ENCODE data around the gene ZNF180. TPM values are rescaled to one million over a fixed set of nuclear protein-coding genes. Genes with fewer than 3 reads are reported as not detected.

ZNF180 gene
- total and polyA plus RNA-seq, 9 donors, result 4.8 to 10.2 (median 6.5) TPM

GRCh38 chr19:44451687-44452086 is 48.6 kb downstream of the ZNF180 start:
- peaks cover 9% of the 10 kb centered on the region for H3K36me3 ChIP-seq (ENCODE audit: control insufficient read depth, insufficient read depth, low read length)
- H3K27ac ChIP-seq (ENCODE audit: low read length), result no peak overlapping the region
- H3K4me3 ChIP-seq (ENCODE audit: low read length), result no peak overlapping the region
- peaks cover 28% of the 10 kb centered on the region for H3K9me3 ChIP-seq (replicated peaks; ENCODE audit: control insufficient read depth, low read depth, low read length)
- peaks cover 5% of the 10 kb centered on the region for H3K4me1 ChIP-seq (ENCODE audit: control insufficient read depth, insufficient read depth, low read length)
- H3K27me3 ChIP-seq (ENCODE audit: control insufficient read depth, insufficient read depth, low read length), result no peaks in the 10 kb centered on the region
- DNase-seq, result no peak
- WGBS (ENCODE audit: insufficient coverage), result 93% methylated on average over 17 of the region's 18 CpGs

GRCh38 chr19:44447916-44448674 is 52.2 kb downstream of the ZNF180 start, which contains the start of gene ZNF229:
ZNF229 (minus strand) TSS chr19:44448472; CDS start chr19:44442847, 5,625 bp downstream.
- 5% methylated on average over 33 of the region's 45 CpGs for WGBS (ENCODE audit: insufficient coverage)
- H3K27me3 ChIP-seq (ENCODE audit: control insufficient read depth, insufficient read depth, low read length), result no peaks in the 10 kb centered on the region
- peaks cover 42% of the 10 kb centered on the region for H3K9me3 ChIP-seq (replicated peaks; ENCODE audit: control insufficient read depth, low read depth, low read length)
- H3K4me3 ChIP-seq (ENCODE audit: low read length), result peak within 1 kb of the TSS; percentile 65
- H3K36me3 ChIP-seq (ENCODE audit: control insufficient read depth, insufficient read depth, low read length), result peaks cover 30% of the 10 kb centered on the region
- H3K27ac ChIP-seq (ENCODE audit: low read length), result peak within 1 kb of the TSS; percentile 59
- H3K4me1 ChIP-seq (ENCODE audit: control insufficient read depth, insufficient read depth, low read length), result peaks cover 5% of the 10 kb centered on the region
- peak; percentile 94 for DNase-seq

GRCh38 chr19:44438441-44438840 is 61.9 kb downstream of the ZNF180 start:
- WGBS (ENCODE audit: insufficient coverage), result no CpG with 5 or more reads among the region's 3 CpGs

GRCh38 chr19:44435441-44435840 is 64.9 kb downstream of the ZNF180 start:
- H3K9me3 ChIP-seq (replicated peaks; ENCODE audit: control insufficient read depth, low read depth, low read length), result peaks cover 49% of the 10 kb centered on the region
- no peak overlapping the region for H3K4me3 ChIP-seq (ENCODE audit: low read length)

More at GRCh38 chr19:44438441-44438840, 61.9 kb downstream of the ZNF180 start:
- peaks cover 26% of the 10 kb centered on the region for H3K36me3 ChIP-seq (ENCODE audit: control insufficient read depth, insufficient read depth, low read length)
- H3K4me1 ChIP-seq (ENCODE audit: control insufficient read depth, insufficient read depth, low read length), result no peaks in the 10 kb centered on the region
- peaks cover 32% of the 10 kb centered on the region for H3K9me3 ChIP-seq (replicated peaks; ENCODE audit: control insufficient read depth, low read depth, low read length)
- no peak for DNase-seq
- no peak overlapping the region for H3K4me3 ChIP-seq (ENCODE audit: low read length)
- H3K27ac ChIP-seq (ENCODE audit: low read length), result no peak overlapping the region
- H3K27me3 ChIP-seq (ENCODE audit: control insufficient read depth, insufficient read depth, low read length), result no peaks in the 10 kb centered on the region

GRCh38 chr19:44430956-44431355 is 69.4 kb downstream of the ZNF180 start:
- H3K36me3 ChIP-seq (ENCODE audit: control insufficient read depth, insufficient read depth, low read length), result peaks cover 45% of the 10 kb centered on the region
- no peak for DNase-seq
- peaks cover 79% of the 10 kb centered on the region for H3K9me3 ChIP-seq (replicated peaks; ENCODE audit: control insufficient read depth, low read depth, low read length)
- no peaks in the 10 kb centered on the region for H3K27me3 ChIP-seq (ENCODE audit: control insufficient read depth, insufficient read depth, low read length)
- H3K27ac ChIP-seq (ENCODE audit: low read length), result no peak overlapping the region
- H3K4me3 ChIP-seq (ENCODE audit: low read length), result no peak overlapping the region
- no CpG with 5 or more reads among the region's 1 CpG for WGBS (ENCODE audit: insufficient coverage)
- H3K4me1 ChIP-seq (ENCODE audit: control insufficient read depth, insufficient read depth, low read length), result no peaks in the 10 kb centered on the region

More at GRCh38 chr19:44435441-44435840, 64.9 kb downstream of the ZNF180 start:
- H3K27ac ChIP-seq (ENCODE audit: low read length), result no peak overlapping the region
- no peak for DNase-seq
- H3K4me1 ChIP-seq (ENCODE audit: control insufficient read depth, insufficient read depth, low read length), result no peaks in the 10 kb centered on the region
- peaks cover 33% of the 10 kb centered on the region for H3K36me3 ChIP-seq (ENCODE audit: control insufficient read depth, insufficient read depth, low read length)
- 94% methylated on average over 2 of the region's 2 CpGs for WGBS (ENCODE audit: insufficient coverage)
- H3K27me3 ChIP-seq (ENCODE audit: control insufficient read depth, insufficient read depth, low read length), result no peaks in the 10 kb centered on the region

Other genes with a start within 250 kb of the ZNF180 start
- 2.4 TPM for gene ZNF233, start 240.6 kb downstream of the ZNF180 start, total RNA-seq
- 1 to 10 TPM; 1.4 to 3.5 (median 2.5) TPM for gene ZNF233, start 240.6 kb downstream of the ZNF180 start, polyA plus RNA-seq (ENCODE audit: insufficient read depth in 1 of 8, insufficient read length in 8 of 8, low replicate concordance in 1 of 8)
- 8.6 TPM for gene ZNF235, start 195.5 kb downstream of the ZNF180 start, total RNA-seq
- gene ZNF235, start 195.5 kb downstream of the ZNF180 start, polyA plus RNA-seq (ENCODE audit: insufficient read depth in 1 of 8, insufficient read length in 8 of 8, low replicate concordance in 1 of 8), result 1 to 10 TPM; 4.3 to 6.9 (median 5.8) TPM
- gene ZNF112, start 143.8 kb downstream of the ZNF180 start, total RNA-seq, result 8.9 TPM
- 1 to 10 TPM; 4.9 to 6.4 (median 6.0) TPM for gene ZNF112, start 143.8 kb downstream of the ZNF180 start, polyA plus RNA-seq (ENCODE audit: insufficient read depth in 1 of 8, insufficient read length in 8 of 8, low replicate concordance in 1 of 8)
- 7.2 TPM for gene ZNF285, start 98.9 kb downstream of the ZNF180 start, total RNA-seq
- gene ZNF285, start 98.9 kb downstream of the ZNF180 start, polyA plus RNA-seq (ENCODE audit: insufficient read depth in 1 of 8, insufficient read length in 8 of 8, low replicate concordance in 1 of 8), result 1 to 10 TPM; 3.5 to 6.8 (median 4.4) TPM
- 6.4 TPM for gene ZNF229, start 52.0 kb downstream of the ZNF180 start, total RNA-seq
- 1 to 10 TPM; 4.2 to 6.6 (median 5.4) TPM for gene ZNF229, start 52.0 kb downstream of the ZNF180 start, polyA plus RNA-seq (ENCODE audit: insufficient read depth in 1 of 8, insufficient read length in 8 of 8, low replicate concordance in 1 of 8)
- gene CEACAM20, start 29.2 kb upstream of the ZNF180 start, total RNA-seq, result not detected
- not detected for gene CEACAM20, start 29.2 kb upstream of the ZNF180 start, polyA plus RNA-seq (ENCODE audit: insufficient read depth in 1 of 8, insufficient read length in 8 of 8, low replicate concordance in 1 of 8)
- gene IGSF23, start 113.0 kb upstream of the ZNF180 start, total RNA-seq, result not detected
- gene IGSF23, start 113.0 kb upstream of the ZNF180 start, polyA plus RNA-seq (ENCODE audit: insufficient read depth in 1 of 8, insufficient read length in 8 of 8, low replicate concordance in 1 of 8), result not detected
- 22.3 TPM for gene PVR, start 143.4 kb upstream of the ZNF180 start, total RNA-seq
- 10 to 100 TPM; 18.4 to 25.6 (median 20.1) TPM for gene PVR, start 143.4 kb upstream of the ZNF180 start, polyA plus RNA-seq (ENCODE audit: insufficient read depth in 1 of 8, insufficient read length in 8 of 8, low replicate concordance in 1 of 8)
- 2.8 TPM for gene CEACAM19, start 171.0 kb upstream of the ZNF180 start, total RNA-seq
- 10 to 100 TPM in 1 of 8 donors, 1 to 10 TPM in 7; 4.0 to 11.7 (median 7.1) TPM for gene CEACAM19, start 171.0 kb upstream of the ZNF180 start, polyA plus RNA-seq (ENCODE audit: insufficient read depth in 1 of 8, insufficient read length in 8 of 8, low replicate concordance in 1 of 8)
- gene CEACAM16, start 198.6 kb upstream of the ZNF180 start, total RNA-seq, result 0.62 TPM
- under 1 TPM; 0.31 to 0.84 (median 0.53) TPM for gene CEACAM16, start 198.6 kb upstream of the ZNF180 start, polyA plus RNA-seq (ENCODE audit: insufficient read depth in 1 of 8, insufficient read length in 8 of 8, low replicate concordance in 1 of 8)
- 2.7 TPM for gene BCL3, start 248.2 kb upstream of the ZNF180 start, total RNA-seq
- 10 to 100 TPM; 10.8 to 19.2 (median 14.5) TPM for gene BCL3, start 248.2 kb upstream of the ZNF180 start, polyA plus RNA-seq (ENCODE audit: insufficient read depth in 1 of 8, insufficient read length in 8 of 8, low replicate concordance in 1 of 8)